HepG2 (cell line): ENCODE results near the gene MMP24OS. TPM values are rescaled to one million over a fixed set of nuclear protein-coding genes. Genes with fewer than 3 reads are reported as not detected.

Source experiments
- ATAC-seq: fragments of 200-7000 bp; cut with Tn5 transposase; 3 replicates; pipeline ENCODE4 v1.9.1; 2020; ENCODE audit warnings: mild to moderate bottlenecking, moderate library complexity
- BruUV-seq: library from RNA; stranded (reverse); fragments of 400-500 nt; replicated peaks from 2 replicates; lab custom pipeline; 2021; lab: Mats Ljungman, UMichigan
- CTCF ChIA-PET: fragments of 300-600 bp; formaldehyde crosslinking; extraction: SDS; loops from one replicate; lab custom pipeline; 2021; ENCODE audit warnings: low total read pairs, inconsistent platforms, low intra/inter-chr PET ratio; lab: Yijun Ruan, JAX
- POLR2A ChIA-PET: fragments of 350-600 bp; sonication (Branson Sonifier 250); formaldehyde crosslinking; loops from one replicate; lab custom pipeline; 2020; ENCODE audit warnings: antibody characterized with exemption, inconsistent platforms; lab: Yijun Ruan, JAX
- DNase-seq: peaks from one replicate; pipeline ENCODE4 v3.0.0-alpha.2; 2015; ENCODE audit warnings: low spot score
- FAIRE-seq: peaks from 3 replicates; lab custom pipeline; 2011; peaks lifted over from hg19 to GRCh38; lab: Jason Lieb, UNC
- H2AFZ ChIP-seq: one replicate; pipeline ENCODE4 v1.6.1; 2011; ENCODE audit warnings: low read length, inconsistent platforms
- H3K27ac ChIP-seq: fragments of 300-600 bp; 3 replicates; pipeline ENCODE4 v1.8.0; 2011; ENCODE audit warnings: mixed run types, mild to moderate bottlenecking, mixed read lengths, low read length, inconsistent platforms; ENCODE audit not compliant: insufficient read depth; ENCODE audit errors: extremely low read length
- H3K27me3 ChIP-seq, 2 experiments: fragments of 200-600 bp in 1 of 2; 2 replicates in 1 of 2; 3 replicates in 1 of 2; pipeline versions ENCODE4 v1.6.0 to v1.8.0; 2011; ENCODE audit warnings: low read length in 2 of 2, mild to moderate bottlenecking in 2 of 2, moderate library complexity in 2 of 2, inconsistent platforms in 1 of 2; ENCODE audit not compliant: insufficient read depth in 2 of 2, control insufficient read depth in 1 of 2
- H3K36me3 ChIP-seq, 2 experiments: fragments of 200-600 bp in 1 of 2; replicated peaks in 1 of 2; 2 replicates in 1 of 2; 3 replicates in 1 of 2; pipeline versions ENCODE4 v1.5.1 to v1.8.0; 2011; ENCODE audit warnings: low read length in 2 of 2, inconsistent platforms in 1 of 2; ENCODE audit not compliant: insufficient read depth in 2 of 2, control insufficient read depth in 1 of 2
- H3K4me1 ChIP-seq: 2 replicates; pipeline ENCODE4 v1.5.1; 2012; ENCODE audit warnings: low read length, inconsistent platforms; ENCODE audit not compliant: insufficient read depth
- H3K4me2 ChIP-seq: 2 replicates; pipeline ENCODE4 v1.6.0; 2011; ENCODE audit warnings: low read depth, low read length, inconsistent platforms
- H3K4me3 ChIP-seq, 3 experiments: fragments of 200-600 bp in 1 of 3; sonication (generic), shearing (Covaris generic) in 1 of 3; replicated peaks in 1 of 3; 2 replicates each; pipeline ENCODE4 v1.5.1; 2011 to 2016; ENCODE audit warnings: low read length in 3 of 3, inconsistent platforms in 2 of 3, low read depth in 2 of 3, mild to moderate bottlenecking in 2 of 3, control low read depth in 1 of 3, mixed read lengths in 1 of 3; ENCODE audit not compliant: insufficient read depth in 1 of 3
- H3K79me2 ChIP-seq: one replicate; pipeline ENCODE4 v1.6.1; 2011; ENCODE audit warnings: low read length, inconsistent platforms; ENCODE audit not compliant: insufficient read depth
- H3K9ac ChIP-seq: 2 replicates; pipeline ENCODE4 v1.6.0; 2011; ENCODE audit warnings: mild to moderate bottlenecking, low read depth, low read length, inconsistent platforms; ENCODE audit not compliant: insufficient read depth
- H3K9me3 ChIP-seq: 2 replicates; pipeline ENCODE4 v1.5.1; 2012; ENCODE audit warnings: mild to moderate bottlenecking, low read length
- H4K20me1 ChIP-seq: 2 replicates; pipeline ENCODE4 v1.6.0; 2011; ENCODE audit warnings: inconsistent platforms, mild to moderate bottlenecking, low read length, moderate library complexity; ENCODE audit not compliant: insufficient read depth
- ARID5B ChIP-seq: IDR thresholded peaks from 2 replicates; pipeline ENCODE4 v1.4.0; 2020; ENCODE audit warnings: mild to moderate bottlenecking, missing genetic modification reagents
- FUBP1 ChIP-seq: sonication (generic); formaldehyde crosslinking; IDR thresholded peaks from 2 replicates; pipeline ENCODE4 v1.5.1; 2020; ENCODE audit warnings: missing genetic modification reagents, mild to moderate bottlenecking, borderline replicate concordance
- KDM2A ChIP-seq: sonication (generic); formaldehyde crosslinking; IDR thresholded peaks from 2 replicates; pipeline ENCODE4 v1.4.0; 2020; ENCODE audit warnings: low read depth, missing genetic modification reagents, borderline replicate concordance
- STAG1 ChIP-seq: sonication (generic); formaldehyde crosslinking; IDR thresholded peaks from 2 replicates; pipeline ENCODE4 v1.4.0; 2020; ENCODE audit warnings: missing genetic modification reagents
- TFE3 ChIP-seq: IDR thresholded peaks from 2 replicates; pipeline ENCODE4 v1.6.1; 2016
- ZHX1 ChIP-seq: sonication (generic); formaldehyde crosslinking; IDR thresholded peaks from 2 replicates; pipeline ENCODE4 v1.8.1; 2022; ENCODE audit warnings: low read depth, mild to moderate bottlenecking, missing genetic modification reagents
- ZNF879 ChIP-seq: sonication (generic); formaldehyde crosslinking; IDR thresholded peaks from 2 replicates; pipeline ENCODE4 v1.8.1; 2023; ENCODE audit warnings: missing genetic modification reagents
- ZSCAN25 ChIP-seq: sonication (generic); formaldehyde crosslinking; IDR thresholded peaks from 2 replicates; pipeline ENCODE4 v1.8.0; 2022; ENCODE audit warnings: mild to moderate bottlenecking, missing genetic modification reagents
- ZSCAN9 ChIP-seq: IDR thresholded peaks from 2 replicates; pipeline ENCODE4 v1.6.1; 2016; ENCODE audit warnings: borderline replicate concordance
- WGBS: methylation state at CpG from one replicate; pipeline ENCODE4 v1.1.6; 2017; ENCODE audit warnings: low lambda C conversion rate; 5-methylcytosine and 5-hydroxymethylcytosine counted together
- in situ Hi-C: cut with HindIII; loops from 2 replicates; pipeline ENCODE4 v1.10.0; 2017; ENCODE audit warnings: low pct_unique_long_range_greater_than_20kb; ENCODE audit not compliant: extremely low pct_ligation_motif_present
- intact Hi-C: fragments of 100-400 bp; cut with micrococcal nuclease; formaldehyde crosslinking; loops from one replicate; pipeline ENCODE4 v1.10.0; 2022; ENCODE audit not compliant: unreplicated experiment
- polyA plus RNA-seq, 8 experiments: library from polyadenylated mRNA; depleted of rRNA in 3 of 8; stranded (reverse) in 7 of 8; unstranded in 1 of 8; fragments of >200 nt; fragmentation: Illumina TruSeq in 4 of 8; extraction: Trizol in 4 of 8; gene quantifications; 2 replicates each; pipeline versions ENCODE4 v1.2.1 to v1.2.3, GENCODE V29; 2011 to 2016; ENCODE audit warnings: low read depth in 4 of 8, missing spikeins in 1 of 8, mixed read lengths in 1 of 8; ENCODE audit not compliant: insufficient read depth in 1 of 8
- total RNA-seq, 5 experiments: library from RNA; depleted of rRNA; stranded (reverse); fragments of >200 nt; fragmentation: Illumina TruSeq; extraction: Trizol; gene quantifications; 2 replicates each; pipeline ENCODE4 v1.2.3, GENCODE V29; 2016; ENCODE audit warnings: low read depth in 1 of 5

MMP24OS gene
- total and polyA plus RNA-seq, 2 of the 13 experiments (the other 11 are each of a cell fraction or from before 2014, with no cell fraction given), result 6.0 to 8.5 TPM

- FAIRE-seq (peak; percentile 98), DNase-seq (peak; percentile 77), ATAC-seq (peak; percentile 82)
- 25% methylated on average over 11 of the region's 14 CpGs for WGBS
- Histone ChIP-seq H3K79me2 (no peaks in the 10 kb centered on the region), H3K36me3 (no peaks in the 10 kb centered on the region), H3K27me3 (no peaks in the 10 kb centered on the region), H3K9ac (no peak overlapping the region), H3K9me3 (no peaks in the 10 kb centered on the region), H2AFZ (no peak overlapping the region), H3K4me3 (peak overlapping the region in 1 of 3 experiments; percentile 35; a peak in 2 of 6 replicates), H3K27ac (no peak overlapping the region), H3K4me1 (peaks cover 19% of the 10 kb centered on the region), H3K4me2 (peak overlapping the region; percentile 57), H4K20me1 (no peaks in the 10 kb centered on the region)
- BruUV-seq, result no TSS peak
- intact Hi-C loops (loop anchor here (1.0 kb wide), 5 partner anchors 61 to 435 kb away; no protein-coding TSS in a partner anchor), in situ Hi-C loops (loop anchor here (5.0 to 10.0 kb wide), 2 partner anchors 122 to 394 kb away; partner anchors contain the start of genes ACSS2, EDEM2 and GGT7)
- ChIA-PET CTCF (interaction anchor here (0.7 to 3.4 kb wide), 9 partner anchors 61 to 435 kb away, joined by 3 to 27 read pairs (median 6); partner anchors contain the start of gene EDEM2), POLR2A (interaction anchor here (0.7 to 8.8 kb wide), 14 partner anchors 8 to 186 kb away, joined by 3 to 80 read pairs (median 3); partner anchors contain the start of genes CEP250, EDEM2 and EIF6)
- TF ChIP-seq ZSCAN25 (CRISPR knock-in tag) (peak; percentile 60; the same call in 1 of the 2 replicates), KDM2A (CRISPR knock-in tag) (peak; percentile 83), STAG1 (peak; percentile 99), ARID5B (CRISPR knock-in tag) (peak; percentile 48), ZSCAN9 (CRISPR knock-in tag) (peak; percentile 71; the same call in 1 of the 2 replicates), ZHX1 (CRISPR knock-in tag) (peak; percentile 43; the same call in 1 of the 2 replicates), FUBP1 (CRISPR knock-in tag) (peak; percentile 96; the same call in 1 of the 2 replicates), ZNF879 (no peak), TFE3 (CRISPR knock-in tag) (0 out of 2 replicates have a peak, but pooled peaks have one; percentile 36)
Measured at GRCh38 chr20:35269055-35269781, 8.7 kb downstream of the MMP24OS start.
